ES-I3 (cell line): ENCODE results near the gene OR4D2.
"Not testable (repeated sequence)": the region's sequence is repeated elsewhere in the genome, so short reads cannot be mapped to it uniquely, and the experiment has no call there.

ENCODE experiments used
- H3K36me3 ChIP-seq: 2 replicates; pipeline ENCODE4 v1.6.1; 2013; ENCODE audit warnings: mild to moderate bottlenecking, low read length, control low read depth, moderate library complexity; ENCODE audit not compliant: insufficient read depth
- H3K4me1 ChIP-seq: 2 replicates; pipeline ENCODE4 v1.6.1; 2013; ENCODE audit warnings: mild to moderate bottlenecking, control low read depth, low read length; ENCODE audit not compliant: insufficient read depth
- H3K9ac ChIP-seq: 2 replicates; pipeline ENCODE4 v1.6.1; 2013; ENCODE audit warnings: low read depth, mild to moderate bottlenecking, low read length, moderate library complexity
- H3K9me3 ChIP-seq: 2 replicates; pipeline ENCODE4 v1.6.1; 2013; ENCODE audit warnings: mild to moderate bottlenecking, low read length, moderate library complexity; ENCODE audit not compliant: control insufficient read depth, insufficient read depth

Gene OR4D2

DNA sequence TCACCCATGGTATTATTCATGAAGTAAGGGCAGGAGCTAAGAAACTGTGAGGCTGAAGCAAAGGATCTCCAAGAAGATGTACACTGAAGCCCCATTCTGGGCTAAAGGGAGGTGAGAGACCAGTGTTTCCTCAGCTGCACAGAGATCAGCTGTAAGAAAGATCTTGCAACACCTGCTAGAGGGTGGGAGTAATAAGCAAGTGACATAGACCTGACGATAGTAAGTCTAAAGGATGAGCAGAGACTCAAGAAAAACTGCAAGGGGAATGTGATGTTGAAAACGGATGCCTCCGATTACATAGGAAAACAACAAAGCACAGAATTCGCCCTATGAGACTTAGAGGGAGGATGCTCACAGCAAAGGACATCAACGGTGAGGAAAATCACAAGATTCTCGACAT lies at the start of gene OR4D2:
OR4D2 (plus strand) TSS at position 301 of the 400 bp plus-strand sequence. CDS start 2,674 bp downstream, outside the sequence.
- Histone ChIP-seq H3K9ac (no peak within 1 kb of the TSS), H3K36me3 (no peaks in the 10 kb centered on the region), H3K9me3 (no peaks in the 10 kb centered on the region), H3K4me1 (no peaks in the 10 kb centered on the region)

DNA sequence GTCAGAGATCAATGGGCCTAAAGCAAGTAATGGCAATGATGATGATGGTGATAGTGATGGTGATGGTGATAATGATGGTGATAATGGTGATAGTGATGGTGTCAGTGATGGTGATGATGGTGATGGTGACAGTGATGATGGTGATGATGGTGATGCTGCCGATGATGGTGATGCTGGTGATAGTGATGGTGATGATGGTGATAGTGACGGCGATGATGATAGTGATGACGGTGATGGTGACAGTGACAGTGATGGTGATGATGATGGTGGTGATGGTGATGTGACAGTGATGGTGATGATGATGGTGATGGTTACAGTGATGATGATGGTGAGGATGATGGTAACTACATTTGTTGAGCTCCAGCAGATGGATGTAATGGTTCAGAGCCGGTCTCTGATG lies 49.4 kb upstream of the OR4D2 start:
- Histone ChIP-seq H3K36me3 (no peaks in the 10 kb centered on the region), H3K9ac (no peak overlapping the region), H3K9me3 (no peaks in the 10 kb centered on the region), H3K4me1 (no peaks in the 10 kb centered on the region)

DNA sequence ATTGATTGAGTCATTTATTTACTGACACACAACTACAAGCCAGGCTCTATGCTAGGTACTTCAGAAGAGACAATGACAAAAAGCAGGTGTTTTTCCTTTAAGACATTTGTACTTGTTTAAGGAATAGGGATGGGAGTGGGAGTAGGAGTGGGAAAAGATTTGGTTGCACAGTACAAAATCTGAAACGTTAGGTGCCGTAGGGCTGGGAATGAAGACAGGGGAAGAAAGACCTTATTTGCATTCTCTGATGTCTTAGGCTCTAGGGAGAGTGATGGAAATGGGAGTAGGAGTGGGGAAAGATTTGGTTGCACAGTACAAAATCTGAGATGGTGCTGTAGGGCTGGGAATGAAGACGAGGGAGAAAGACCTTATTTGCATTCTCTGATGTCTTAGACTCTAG lies 47.3 kb upstream of the OR4D2 start:
- H3K36me3 ChIP-seq: no peaks in the 10 kb centered on the region
- no peaks in the 10 kb centered on the region for H3K4me1 ChIP-seq
- no peaks in the 10 kb centered on the region for H3K9me3 ChIP-seq

DNA sequence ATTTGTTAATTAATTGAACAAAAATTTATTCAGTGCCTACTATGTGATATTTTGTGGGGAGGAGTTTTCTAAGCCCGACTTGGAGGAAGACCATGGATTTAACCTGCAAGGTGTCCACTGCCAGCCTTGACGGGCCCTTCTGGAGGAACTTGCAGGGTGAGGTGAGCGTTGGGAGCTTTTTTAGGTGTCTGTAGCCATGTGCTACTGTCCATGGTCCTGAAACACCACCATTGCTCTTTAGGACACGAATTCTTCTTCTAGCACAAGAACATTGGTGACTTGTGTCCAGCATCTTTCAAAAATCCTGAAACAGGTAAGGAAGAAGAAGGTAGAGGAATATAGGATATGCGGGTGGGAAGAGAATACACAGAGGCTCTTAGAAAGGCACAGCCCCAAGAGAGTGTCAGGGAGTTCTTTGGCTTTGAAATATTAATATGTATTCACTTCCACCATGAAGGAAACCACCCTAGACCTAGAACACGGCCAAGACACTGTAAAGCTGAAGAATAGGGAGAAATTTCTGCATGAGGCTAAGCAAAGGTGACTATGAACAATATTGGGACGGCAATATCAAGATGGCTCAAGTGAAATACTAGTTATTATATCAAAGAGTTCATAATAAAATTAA lies 46.5 kb upstream of the OR4D2 start:
- Histone ChIP-seq H3K9me3 (no peaks in the 10 kb centered on the region), H3K4me1 (no peaks in the 10 kb centered on the region), H3K36me3 (no peaks in the 10 kb centered on the region), H3K9ac (no peak overlapping the region)

More for the DNA sequence above, 47.3 kb upstream of the OR4D2 start:
- H3K9ac ChIP-seq: no peak overlapping the region

DNA sequence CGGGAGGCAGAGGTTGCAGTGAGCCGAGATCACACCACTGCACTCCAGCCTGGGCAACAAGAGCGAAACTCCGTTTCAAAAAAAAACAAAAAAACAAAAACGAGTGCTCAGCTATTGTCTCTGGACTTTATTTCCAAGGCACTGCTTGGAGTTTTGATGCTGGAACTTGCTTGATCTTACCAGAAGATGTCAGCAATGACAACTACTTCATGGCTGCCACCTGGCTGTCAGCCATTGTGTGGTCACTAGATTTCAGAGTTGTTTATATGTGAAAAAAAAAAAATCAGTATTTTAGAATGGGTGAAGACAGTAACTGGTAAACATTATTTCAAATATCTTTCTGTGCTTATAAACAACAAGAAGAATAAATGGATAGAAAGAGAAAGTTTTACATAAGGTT lies 44.9 kb upstream of the OR4D2 start:
- no peaks in the 10 kb centered on the region for H3K36me3 ChIP-seq
- no peaks in the 10 kb centered on the region for H3K4me1 ChIP-seq
- H3K9ac ChIP-seq: no peak overlapping the region
- H3K9me3 ChIP-seq: no peaks in the 10 kb centered on the region

DNA sequence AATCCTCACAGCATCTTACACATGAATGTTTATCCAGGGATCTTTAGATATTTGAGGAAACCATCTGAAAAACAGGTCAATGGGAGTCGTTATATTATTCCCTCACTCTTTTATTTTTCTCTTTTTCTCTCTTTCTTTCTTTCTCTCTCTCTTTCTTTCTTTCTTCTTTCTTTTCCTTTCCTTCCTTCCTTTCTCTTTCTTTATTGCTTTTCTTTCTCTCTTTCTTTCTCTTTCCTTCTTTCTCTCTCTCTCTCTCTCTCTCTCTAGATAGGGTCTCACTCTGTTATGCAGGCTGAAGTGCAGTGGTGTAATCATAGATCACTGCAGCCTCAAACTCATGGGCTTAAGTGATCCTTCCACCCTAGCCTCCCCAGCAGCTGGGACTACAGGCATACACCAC lies 38.9 kb upstream of the OR4D2 start:
- Histone ChIP-seq H3K36me3 (no peaks in the 10 kb centered on the region), H3K9me3 (no peaks in the 10 kb centered on the region), H3K4me1 (no peaks in the 10 kb centered on the region), H3K9ac (no peak overlapping the region)

DNA sequence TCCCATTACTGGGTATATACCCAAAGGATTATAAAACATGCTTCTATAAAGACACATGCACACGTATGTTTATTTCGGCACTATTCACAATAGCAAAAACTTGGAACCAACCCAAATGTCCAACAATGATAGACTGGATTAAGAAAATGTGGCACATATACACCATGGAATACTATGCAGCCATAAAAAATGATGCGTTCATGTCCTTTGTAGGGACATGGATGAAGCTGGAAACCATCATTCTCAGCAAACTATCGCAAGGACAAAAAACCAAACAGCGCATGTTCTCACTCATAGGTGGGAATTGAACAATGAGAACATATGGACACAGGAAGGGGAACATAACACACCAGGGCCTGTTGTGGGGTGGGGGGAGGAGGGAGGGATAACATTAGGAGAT lies 34.1 kb upstream of the OR4D2 start:
- not testable (repeated sequence) for H3K9me3 ChIP-seq, H3K4me1 ChIP-seq, H3K36me3 ChIP-seq, H3K9ac ChIP-seq

DNA sequence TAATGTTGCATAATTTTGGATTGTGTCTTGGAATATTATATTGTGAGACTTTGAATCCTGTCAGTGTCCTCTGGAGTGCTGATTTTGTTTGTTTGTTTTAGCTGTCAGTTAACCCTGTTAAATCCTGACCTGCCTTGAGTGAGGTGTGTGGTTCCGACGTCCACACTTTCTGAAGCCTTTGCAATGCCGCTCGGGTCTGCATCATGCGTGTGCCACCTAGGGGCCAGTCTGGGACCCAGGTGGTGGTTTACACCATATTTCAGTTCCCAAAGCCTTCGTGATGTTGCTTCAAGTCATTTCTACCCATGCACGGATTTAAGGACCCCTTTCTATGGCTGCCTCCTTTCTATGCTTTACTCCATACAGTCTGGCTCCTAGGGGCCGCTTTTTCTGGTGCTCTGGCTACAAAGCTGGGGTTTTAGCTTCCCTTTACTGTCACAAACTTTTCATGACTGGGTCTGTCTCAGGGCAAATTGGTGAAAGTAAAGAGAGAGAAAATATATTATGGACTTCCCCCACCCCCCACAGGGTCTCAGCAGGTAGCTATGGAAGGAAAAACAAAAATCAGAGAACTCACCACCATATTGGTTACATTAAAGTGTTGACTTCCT lies 30.0 kb upstream of the OR4D2 start:
- no peak overlapping the region for H3K9ac ChIP-seq
- no peaks in the 10 kb centered on the region for H3K36me3 ChIP-seq
- H3K4me1 ChIP-seq: no peaks in the 10 kb centered on the region
- no peaks in the 10 kb centered on the region for H3K9me3 ChIP-seq

DNA sequence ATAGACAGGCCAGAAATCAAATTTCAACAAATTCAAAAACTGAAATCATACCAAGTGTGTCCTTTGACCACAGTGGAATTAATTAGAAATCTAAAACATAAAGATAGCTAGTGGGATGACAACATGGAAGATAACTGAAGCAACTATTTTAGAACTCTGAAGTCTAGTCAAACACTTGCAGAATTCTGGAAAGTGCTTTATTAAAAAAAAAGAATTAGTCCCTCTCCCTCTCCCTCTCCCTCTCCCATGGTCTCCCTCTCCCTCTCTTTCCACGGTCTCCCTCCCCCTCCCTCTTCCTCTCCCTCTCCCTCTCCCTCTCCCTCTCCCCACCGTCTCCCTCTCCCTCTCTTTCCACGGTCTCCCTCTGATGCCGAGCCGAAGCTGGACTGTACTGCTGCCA lies 25.3 kb upstream of the OR4D2 start:
- no peaks in the 10 kb centered on the region for H3K36me3 ChIP-seq

DNA sequence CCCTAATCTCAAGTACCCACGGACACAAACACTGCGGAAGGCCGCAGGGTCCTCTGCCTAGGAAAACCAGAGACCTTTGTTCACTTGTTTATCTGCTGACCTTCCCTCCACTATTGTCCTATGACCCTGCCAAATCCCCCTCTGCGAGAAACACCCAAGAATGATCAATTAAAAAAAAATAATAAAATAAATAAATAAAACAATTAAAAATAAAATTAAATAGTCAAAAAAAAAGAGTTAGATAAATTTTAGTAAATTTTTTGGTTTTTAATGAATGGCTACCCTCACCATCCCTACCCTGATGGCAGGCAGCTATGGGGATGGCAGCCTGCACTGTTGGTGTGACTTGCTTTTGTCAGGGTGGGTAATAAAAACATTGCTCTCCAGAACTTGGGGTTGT lies 23.4 kb upstream of the OR4D2 start:
- not testable (repeated sequence) for H3K36me3 ChIP-seq, H3K4me1 ChIP-seq

More for the DNA sequence above, 25.3 kb upstream of the OR4D2 start:
- peaks cover 6% of the 10 kb centered on the region; the same call in 1 of the 2 replicates for H3K9me3 ChIP-seq
- no peak overlapping the region for H3K9ac ChIP-seq
- H3K4me1 ChIP-seq: no peaks in the 10 kb centered on the region

DNA sequence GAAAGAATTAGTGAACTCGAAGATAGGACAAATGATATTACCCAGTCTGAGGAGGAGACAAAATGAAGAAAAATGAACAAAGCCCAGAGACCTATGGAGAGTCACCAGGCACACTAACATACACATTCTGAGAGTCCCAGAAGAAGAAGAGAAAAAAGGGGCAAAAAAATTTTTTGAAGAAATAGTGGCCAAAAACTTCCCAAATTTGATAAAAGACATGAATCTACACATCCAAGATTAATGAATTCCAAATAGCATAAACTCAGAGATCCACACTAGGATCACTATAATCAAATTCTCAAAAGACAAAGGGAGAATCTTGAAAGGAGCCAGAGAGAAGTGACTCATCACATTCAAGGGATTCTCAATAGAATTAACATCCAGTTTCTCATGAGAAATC lies 22.0 kb upstream of the OR4D2 start:
- Histone ChIP-seq H3K36me3 (no peaks in the 10 kb centered on the region), H3K4me1 (no peaks in the 10 kb centered on the region), H3K9me3 (peaks cover 6% of the 10 kb centered on the region; the same call in 1 of the 2 replicates), H3K9ac (no peak overlapping the region)

More for the DNA sequence above, 23.4 kb upstream of the OR4D2 start:
- not testable (repeated sequence) for H3K9ac ChIP-seq, H3K9me3 ChIP-seq

DNA sequence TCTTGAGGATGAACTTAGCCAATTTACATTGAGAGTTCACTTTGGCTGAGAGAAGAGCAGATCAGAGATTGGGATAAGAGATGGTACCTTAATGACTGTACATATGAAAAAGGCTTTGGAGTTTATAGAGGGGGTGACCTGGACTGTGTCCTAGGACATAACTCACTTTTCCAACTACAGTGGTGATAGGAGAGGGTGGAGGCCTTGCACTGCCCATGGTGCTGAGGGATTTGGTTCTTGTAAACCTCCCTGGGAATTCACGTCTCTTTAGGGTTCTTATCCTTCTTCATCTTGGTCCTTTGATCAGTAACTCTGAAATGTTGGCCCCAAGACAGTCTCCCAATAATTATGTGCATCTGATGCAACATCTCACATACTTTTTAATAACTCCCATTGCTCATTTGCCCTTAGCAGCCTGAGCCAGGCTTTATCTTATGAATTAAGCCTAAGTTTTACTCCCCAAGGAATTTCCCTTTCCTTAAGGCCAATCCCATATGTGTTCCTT lies 18.8 kb upstream of the OR4D2 start, which contains the start of gene OR4D1:
OR4D1 (plus strand) TSS at position 455 of the 505 bp plus-strand sequence. CDS start 6,770 bp downstream, outside the sequence.
- H3K9me3 ChIP-seq: peaks cover 6% of the 10 kb centered on the region; the same call in 1 of the 2 replicates
- H3K4me1 ChIP-seq: no peaks in the 10 kb centered on the region
- H3K36me3 ChIP-seq: no peaks in the 10 kb centered on the region
- H3K9ac ChIP-seq: no peak within 1 kb of the TSS

DNA sequence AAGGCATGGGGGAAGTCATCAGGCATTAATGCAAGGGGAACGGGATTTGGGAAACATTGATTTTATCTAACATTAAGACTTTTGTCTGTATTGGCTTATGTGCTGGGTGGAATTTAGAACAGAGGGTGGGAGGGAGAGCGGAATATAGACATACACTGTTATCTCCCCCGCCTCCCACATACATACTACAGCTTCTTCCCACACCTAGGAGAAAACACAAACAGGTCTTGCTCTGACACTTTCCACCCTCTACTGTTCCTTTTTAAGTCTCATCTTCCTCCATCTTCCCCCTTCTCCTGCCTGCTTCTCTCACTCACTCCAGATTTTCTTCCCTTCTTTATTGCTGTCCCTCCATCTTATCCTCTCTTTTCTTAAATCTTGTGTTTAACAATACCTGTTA lies 18.2 kb upstream of the OR4D2 start:
- no peak overlapping the region for H3K9ac ChIP-seq
- peaks cover 6% of the 10 kb centered on the region; the same call in 1 of the 2 replicates for H3K9me3 ChIP-seq
- H3K4me1 ChIP-seq: no peaks in the 10 kb centered on the region
- H3K36me3 ChIP-seq: no peaks in the 10 kb centered on the region

DNA sequence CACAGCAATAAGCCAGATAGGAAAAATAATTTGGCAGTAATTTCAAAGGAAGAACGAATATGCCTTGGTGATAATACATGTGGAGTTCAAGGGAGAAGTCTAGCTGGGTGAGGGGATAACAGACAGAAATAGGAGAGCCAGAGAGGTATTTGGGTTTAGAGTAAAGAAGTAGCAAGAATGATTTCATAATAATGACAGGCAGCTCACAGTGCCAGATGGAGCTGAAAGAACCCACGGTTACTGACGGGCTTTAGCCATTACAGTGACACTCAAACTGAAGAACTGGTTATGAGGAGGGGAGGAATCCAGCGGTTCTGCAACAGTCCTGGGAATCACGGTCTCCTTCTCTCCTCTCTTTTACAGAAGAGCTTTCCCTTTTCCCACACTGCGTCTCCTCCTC lies 16.4 kb upstream of the OR4D2 start:
- H3K9ac ChIP-seq: no peak overlapping the region
- H3K36me3 ChIP-seq: no peaks in the 10 kb centered on the region
- no peaks in the 10 kb centered on the region for H3K9me3 ChIP-seq
- H3K4me1 ChIP-seq: no peaks in the 10 kb centered on the region

DNA sequence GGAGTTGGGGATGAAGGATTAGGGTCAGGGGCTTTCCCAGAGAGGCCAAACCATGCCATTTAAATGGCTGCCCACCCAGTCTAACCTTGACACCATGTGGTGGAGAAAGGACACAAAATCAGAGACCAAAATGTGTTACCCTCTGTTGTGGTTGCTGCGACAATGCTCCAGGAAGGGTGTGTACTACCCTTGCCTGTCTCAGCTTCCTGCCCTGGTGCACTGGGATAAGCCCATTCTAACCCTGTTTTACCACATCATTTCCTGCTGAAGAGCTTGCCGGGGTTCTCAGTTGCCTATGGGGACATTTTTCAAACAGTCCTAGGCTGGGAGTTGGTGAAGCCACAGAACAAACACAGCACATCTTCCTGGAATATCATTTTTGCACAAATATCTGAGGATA lies 13.7 kb upstream of the OR4D2 start:
- Histone ChIP-seq H3K4me1 (no peaks in the 10 kb centered on the region), H3K9me3 (no peaks in the 10 kb centered on the region), H3K9ac (no peak overlapping the region), H3K36me3 (no peaks in the 10 kb centered on the region)
